HL-60 (cell line): Measurements from ENCODE around the gene KRTAP1-5.

Source experiments
- GABPA ChIP-seq: IDR thresholded peaks from 2 replicates; pipeline ENCODE4 v1.6.1; 2012; ENCODE audit warnings: low read depth
- POLR2AphosphoS5 ChIP-seq: IDR thresholded peaks from 2 replicates; pipeline ENCODE4 v1.6.1; 2012; ENCODE audit warnings: low read depth
- TF ChIP-seq, protein P1 (sequence below): IDR thresholded peaks from 2 replicates; pipeline ENCODE4 v1.6.1; 2012; ENCODE audit warnings: low read depth; ENCODE audit not compliant: insufficient replicate concordance
- TF ChIP-seq, protein P2 (sequence below): IDR thresholded peaks from one replicate; pipeline ENCODE4 v1.5.1; 2011; ENCODE audit warnings: low read length, control low read depth, inconsistent platforms; ENCODE audit not compliant: insufficient read depth

DNA sequence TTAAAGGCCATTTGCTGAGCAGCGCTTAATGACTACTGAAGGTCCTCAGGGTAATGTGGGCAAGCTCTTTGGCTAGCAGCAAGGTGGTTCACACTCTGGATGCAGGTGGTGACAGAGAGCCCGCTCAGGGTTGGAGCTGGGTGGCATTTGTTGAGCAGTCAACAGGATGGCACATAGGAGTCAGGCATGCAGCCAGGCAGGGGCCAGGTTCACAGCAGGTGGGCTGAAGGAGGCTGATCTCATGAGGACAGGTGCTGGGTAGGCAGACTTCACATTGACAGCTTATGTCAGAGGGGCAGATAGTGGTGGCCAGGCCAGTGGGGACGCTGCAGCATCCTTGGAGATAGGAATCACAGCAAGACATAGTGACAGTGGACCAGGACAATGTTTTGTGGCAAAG lies 22.6 kb downstream of the KRTAP1-5 start:
- TF ChIP-seq, protein P1, sequence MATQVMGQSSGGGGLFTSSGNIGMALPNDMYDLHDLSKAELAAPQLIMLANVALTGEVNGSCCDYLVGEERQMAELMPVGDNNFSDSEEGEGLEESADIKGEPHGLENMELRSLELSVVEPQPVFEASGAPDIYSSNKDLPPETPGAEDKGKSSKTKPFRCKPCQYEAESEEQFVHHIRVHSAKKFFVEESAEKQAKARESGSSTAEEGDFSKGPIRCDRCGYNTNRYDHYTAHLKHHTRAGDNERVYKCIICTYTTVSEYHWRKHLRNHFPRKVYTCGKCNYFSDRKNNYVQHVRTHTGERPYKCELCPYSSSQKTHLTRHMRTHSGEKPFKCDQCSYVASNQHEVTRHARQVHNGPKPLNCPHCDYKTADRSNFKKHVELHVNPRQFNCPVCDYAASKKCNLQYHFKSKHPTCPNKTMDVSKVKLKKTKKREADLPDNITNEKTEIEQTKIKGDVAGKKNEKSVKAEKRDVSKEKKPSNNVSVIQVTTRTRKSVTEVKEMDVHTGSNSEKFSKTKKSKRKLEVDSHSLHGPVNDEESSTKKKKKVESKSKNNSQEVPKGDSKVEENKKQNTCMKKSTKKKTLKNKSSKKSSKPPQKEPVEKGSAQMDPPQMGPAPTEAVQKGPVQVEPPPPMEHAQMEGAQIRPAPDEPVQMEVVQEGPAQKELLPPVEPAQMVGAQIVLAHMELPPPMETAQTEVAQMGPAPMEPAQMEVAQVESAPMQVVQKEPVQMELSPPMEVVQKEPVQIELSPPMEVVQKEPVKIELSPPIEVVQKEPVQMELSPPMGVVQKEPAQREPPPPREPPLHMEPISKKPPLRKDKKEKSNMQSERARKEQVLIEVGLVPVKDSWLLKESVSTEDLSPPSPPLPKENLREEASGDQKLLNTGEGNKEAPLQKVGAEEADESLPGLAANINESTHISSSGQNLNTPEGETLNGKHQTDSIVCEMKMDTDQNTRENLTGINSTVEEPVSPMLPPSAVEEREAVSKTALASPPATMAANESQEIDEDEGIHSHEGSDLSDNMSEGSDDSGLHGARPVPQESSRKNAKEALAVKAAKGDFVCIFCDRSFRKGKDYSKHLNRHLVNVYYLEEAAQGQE: no peak
- TF ChIP-seq, protein P2, sequence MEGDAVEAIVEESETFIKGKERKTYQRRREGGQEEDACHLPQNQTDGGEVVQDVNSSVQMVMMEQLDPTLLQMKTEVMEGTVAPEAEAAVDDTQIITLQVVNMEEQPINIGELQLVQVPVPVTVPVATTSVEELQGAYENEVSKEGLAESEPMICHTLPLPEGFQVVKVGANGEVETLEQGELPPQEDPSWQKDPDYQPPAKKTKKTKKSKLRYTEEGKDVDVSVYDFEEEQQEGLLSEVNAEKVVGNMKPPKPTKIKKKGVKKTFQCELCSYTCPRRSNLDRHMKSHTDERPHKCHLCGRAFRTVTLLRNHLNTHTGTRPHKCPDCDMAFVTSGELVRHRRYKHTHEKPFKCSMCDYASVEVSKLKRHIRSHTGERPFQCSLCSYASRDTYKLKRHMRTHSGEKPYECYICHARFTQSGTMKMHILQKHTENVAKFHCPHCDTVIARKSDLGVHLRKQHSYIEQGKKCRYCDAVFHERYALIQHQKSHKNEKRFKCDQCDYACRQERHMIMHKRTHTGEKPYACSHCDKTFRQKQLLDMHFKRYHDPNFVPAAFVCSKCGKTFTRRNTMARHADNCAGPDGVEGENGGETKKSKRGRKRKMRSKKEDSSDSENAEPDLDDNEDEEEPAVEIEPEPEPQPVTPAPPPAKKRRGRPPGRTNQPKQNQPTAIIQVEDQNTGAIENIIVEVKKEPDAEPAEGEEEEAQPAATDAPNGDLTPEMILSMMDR: no peak
- TF ChIP-seq GABPA (no peak), POLR2AphosphoS5 (no peak)
